Measurements from ENCODE around the gene TBKBP1. TPM values are rescaled to one million over a fixed set of nuclear protein-coding genes. Genes with fewer than 3 reads are reported as not detected.
A peak's percentile ranks its signal among the peaks of the same experiment; 100 is the strongest.

Gene TBKBP1
- total RNA-seq, 4 donors from 2014 or later = 1.8 to 6.4 (median 4.4) TPM

GRCh38 chr17:47696717-47697642, 3.0 kb downstream of the TBKBP1 start:
- WGBS, 2 donors (ENCODE audit: low coverage in 1 of 2) = 66 to 75% methylated on average over 5 to 11 of the region's 11 CpGs
- peaks cover 7 to 32% (median 20%) of the 10 kb centered on the region in 4 donors for H3K4me1 ChIP-seq
- no peak for DNase-seq
- H3K27ac ChIP-seq = no peak overlapping the region
- H3K27me3 ChIP-seq = peaks cover 16% of the 10 kb centered on the region
- no peak overlapping the region for H3K4me3 ChIP-seq
- TF ChIP-seq EP300 (IDR thresholded peaks at IDR 0.05; ENCODE audit: low read depth) (no peak), POLR2AphosphoS5 (IDR thresholded peaks at IDR 0.05) (no peak), POLR2A (IDR thresholded peaks at IDR 0.05) (no peak)
- TF ChIP-seq, protein P1, sequence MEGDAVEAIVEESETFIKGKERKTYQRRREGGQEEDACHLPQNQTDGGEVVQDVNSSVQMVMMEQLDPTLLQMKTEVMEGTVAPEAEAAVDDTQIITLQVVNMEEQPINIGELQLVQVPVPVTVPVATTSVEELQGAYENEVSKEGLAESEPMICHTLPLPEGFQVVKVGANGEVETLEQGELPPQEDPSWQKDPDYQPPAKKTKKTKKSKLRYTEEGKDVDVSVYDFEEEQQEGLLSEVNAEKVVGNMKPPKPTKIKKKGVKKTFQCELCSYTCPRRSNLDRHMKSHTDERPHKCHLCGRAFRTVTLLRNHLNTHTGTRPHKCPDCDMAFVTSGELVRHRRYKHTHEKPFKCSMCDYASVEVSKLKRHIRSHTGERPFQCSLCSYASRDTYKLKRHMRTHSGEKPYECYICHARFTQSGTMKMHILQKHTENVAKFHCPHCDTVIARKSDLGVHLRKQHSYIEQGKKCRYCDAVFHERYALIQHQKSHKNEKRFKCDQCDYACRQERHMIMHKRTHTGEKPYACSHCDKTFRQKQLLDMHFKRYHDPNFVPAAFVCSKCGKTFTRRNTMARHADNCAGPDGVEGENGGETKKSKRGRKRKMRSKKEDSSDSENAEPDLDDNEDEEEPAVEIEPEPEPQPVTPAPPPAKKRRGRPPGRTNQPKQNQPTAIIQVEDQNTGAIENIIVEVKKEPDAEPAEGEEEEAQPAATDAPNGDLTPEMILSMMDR (IDR thresholded peaks at IDR 0.05) = no peak
- H3K36me3 ChIP-seq = no peaks in the 10 kb centered on the region
- no peaks in the 10 kb centered on the region for H3K9me3 ChIP-seq
- intact Hi-C loops (cut with DNase I; ENCODE audit: low total_unique reads) (no loop called here), in situ Hi-C loops (cut with MboI; ENCODE audit: low pct_ligation_motif_present in 1 of 4, low pct_unique_long_range_greater_than_20kb in 1 of 4, low sequenced_read_pairs in 3 of 4) (loop anchor here in 1 of 4 donors (10.0 kb wide), 1 partner anchor 98 kb away; no protein-coding TSS in a partner anchor)

DNA sequence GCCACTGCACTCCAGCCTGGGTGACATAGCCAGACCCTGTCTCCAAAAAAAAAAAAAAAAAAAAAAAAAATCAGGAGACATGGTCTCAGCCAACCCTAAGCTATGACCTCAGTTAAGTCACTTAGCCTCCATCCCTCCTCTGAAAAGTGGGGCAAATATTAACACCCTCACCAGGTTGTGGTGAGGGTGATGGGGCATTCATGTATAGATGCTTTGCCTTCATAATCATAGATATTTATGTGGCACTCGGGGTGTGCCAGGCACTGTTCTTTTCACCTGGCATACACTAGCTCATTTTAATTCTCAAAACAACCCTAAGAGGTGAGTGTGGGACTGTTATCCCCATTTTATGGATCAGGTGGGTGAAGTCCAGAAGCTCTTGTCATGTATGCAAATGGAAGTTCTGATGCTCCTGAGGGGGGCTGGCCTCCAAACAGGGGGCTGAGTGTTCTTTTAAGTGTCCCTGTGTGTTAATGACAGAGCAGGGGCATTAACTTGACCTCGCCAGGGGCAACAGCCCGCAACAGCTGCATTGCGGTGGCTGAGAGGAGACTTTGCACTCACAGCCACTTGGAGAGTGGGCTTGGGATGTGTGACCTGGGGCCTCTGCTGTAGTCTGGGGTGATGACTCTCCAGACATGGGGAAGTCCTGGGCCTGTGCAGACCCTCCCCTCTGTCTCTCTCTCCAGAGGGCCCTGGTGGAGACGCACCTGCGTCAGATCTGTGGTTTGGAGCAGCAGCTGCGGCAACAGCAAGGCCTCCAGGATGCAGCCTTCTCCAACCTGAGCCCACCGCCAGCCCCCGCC, 4.1 kb downstream of the TBKBP1 start:
- Histone ChIP-seq H3K36me3 (no peaks in the 10 kb centered on the region), H3K4me3 (no peak overlapping the region), H3K27me3 (peaks cover 16% of the 10 kb centered on the region), H3K27ac (no peak overlapping the region), H3K4me1 (peaks cover 2 to 30% (median 13%) of the 10 kb centered on the region in 4 donors), H3K9me3 (no peaks in the 10 kb centered on the region)
- TF ChIP-seq, protein P1 (IDR thresholded peaks at IDR 0.05) = no peak
- no peak for TF ChIP-seq POLR2A (IDR thresholded peaks at IDR 0.05)
- TF ChIP-seq POLR2AphosphoS5 (IDR thresholded peaks at IDR 0.05) = no peak
- no peak for TF ChIP-seq EP300 (IDR thresholded peaks at IDR 0.05; ENCODE audit: low read depth)
- in situ Hi-C loops (cut with MboI; ENCODE audit: low pct_ligation_motif_present in 1 of 4, low pct_unique_long_range_greater_than_20kb in 1 of 4, low sequenced_read_pairs in 3 of 4) (loop anchor here in 1 of 4 donors (10.0 kb wide), 1 partner anchor 97 kb away; no protein-coding TSS in a partner anchor), intact Hi-C loops (cut with DNase I; ENCODE audit: low total_unique reads) (no loop called here)
- no peak for DNase-seq
- WGBS, 2 donors (ENCODE audit: low coverage in 1 of 2) = 40 to 61% methylated on average over 1 to 8 of the region's 9 CpGs

GRCh38 chr17:47698749-47699535, 5.0 kb downstream of the TBKBP1 start:
- in situ Hi-C loops (cut with MboI; ENCODE audit: low pct_ligation_motif_present in 1 of 4, low pct_unique_long_range_greater_than_20kb in 1 of 4, low sequenced_read_pairs in 3 of 4) = loop anchor here in 1 of 4 donors (10.0 kb wide), 1 partner anchor 96 kb away; no protein-coding TSS in a partner anchor
- Histone ChIP-seq H3K4me1 (peaks cover 0 to 29% (median 8%) of the 10 kb centered on the region in 4 donors), H3K36me3 (no peaks in the 10 kb centered on the region), H3K27ac (no peak overlapping the region), H3K4me3 (no peak overlapping the region), H3K27me3 (peaks cover 16% of the 10 kb centered on the region), H3K9me3 (no peaks in the 10 kb centered on the region)
- TF ChIP-seq, protein P1 (IDR thresholded peaks at IDR 0.05) = peak; percentile 83 to 99 (median 98)
- TF ChIP-seq EP300 (IDR thresholded peaks at IDR 0.05; ENCODE audit: low read depth) = no peak
- intact Hi-C loops (cut with DNase I; ENCODE audit: low total_unique reads) = no loop called here
- WGBS, 2 donors (ENCODE audit: low coverage in 1 of 2) = 43 to 65% methylated on average over 2 to 25 of the region's 25 CpGs
- DNase-seq = peak; percentile 67

Measured in transverse colon (tissue), 4 donors.